Hepatic stellate cell (primary cell): ENCODE data around the gene TMSB4X.
"Not testable (repeated sequence)": the region's sequence is repeated elsewhere in the genome, so short reads cannot be mapped to it uniquely, and the experiment has no call there.

ENCODE experiments used
- DNase-seq: peaks from one replicate; pipeline ENCODE4 v3.0.0; 2011; ENCODE audit warnings: low spot score

TMSB4X gene

DNA sequence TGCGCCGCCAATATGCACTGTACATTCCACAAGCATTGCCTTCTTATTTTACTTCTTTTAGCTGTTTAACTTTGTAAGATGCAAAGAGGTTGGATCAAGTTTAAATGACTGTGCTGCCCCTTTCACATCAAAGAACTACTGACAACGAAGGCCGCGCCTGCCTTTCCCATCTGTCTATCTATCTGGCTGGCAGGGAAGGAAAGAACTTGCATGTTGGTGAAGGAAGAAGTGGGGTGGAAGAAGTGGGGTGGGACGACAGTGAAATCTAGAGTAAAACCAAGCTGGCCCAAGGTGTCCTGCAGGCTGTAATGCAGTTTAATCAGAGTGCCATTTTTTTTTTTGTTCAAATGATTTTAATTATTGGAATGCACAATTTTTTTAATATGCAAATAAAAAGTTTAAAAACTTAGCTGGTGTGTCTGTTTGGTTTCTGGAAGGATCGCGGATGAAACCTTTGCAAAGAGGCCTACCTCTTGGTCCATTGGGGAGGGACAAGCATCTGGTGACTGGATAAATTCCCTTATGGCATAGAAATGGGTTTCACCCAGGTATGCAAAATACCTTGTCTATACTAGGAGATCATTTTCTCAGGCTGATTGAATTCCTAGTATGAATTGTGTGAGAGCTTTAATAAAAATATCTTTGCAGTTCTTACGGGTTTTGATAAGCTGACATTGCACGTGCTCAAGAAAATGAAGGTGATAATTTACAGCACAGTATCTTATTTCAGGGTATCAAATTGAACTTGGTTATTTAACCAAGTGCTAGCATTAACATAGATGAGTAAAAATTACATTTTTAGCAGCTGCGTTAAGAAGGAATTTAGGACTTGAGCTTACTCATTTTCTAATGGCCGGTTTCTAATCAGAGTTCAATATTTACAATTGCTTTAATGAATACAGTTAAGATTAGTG is 2.2 kb downstream of the TMSB4X start:
- not testable (repeated sequence) for DNase-seq

DNA sequence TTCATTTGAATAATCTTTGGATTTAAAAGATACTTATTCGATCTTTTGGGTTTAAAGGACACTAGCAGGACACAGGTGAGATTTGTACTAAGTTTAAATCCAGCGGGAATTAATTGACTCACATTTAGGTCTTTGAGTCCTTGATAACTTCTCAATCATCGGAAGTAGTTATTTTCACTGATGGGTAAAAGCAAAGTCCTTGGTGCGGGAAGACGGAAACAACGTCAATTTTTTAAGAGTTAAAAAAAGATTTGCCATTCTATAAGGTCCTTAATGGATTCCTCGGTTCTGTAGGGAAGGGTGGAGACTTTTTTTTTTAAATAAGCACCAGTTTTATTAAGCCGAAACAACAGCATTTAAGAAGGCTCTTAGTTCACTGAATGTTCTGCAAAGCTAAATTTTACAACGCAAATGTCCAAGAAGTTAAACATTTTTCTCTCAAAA is 2.9 kb downstream of the TMSB4X start:
- no peak for DNase-seq

GRCh38 chrX:12978205-12979025 is 3.5 kb downstream of the TMSB4X start:
- no peak for DNase-seq

DNA sequence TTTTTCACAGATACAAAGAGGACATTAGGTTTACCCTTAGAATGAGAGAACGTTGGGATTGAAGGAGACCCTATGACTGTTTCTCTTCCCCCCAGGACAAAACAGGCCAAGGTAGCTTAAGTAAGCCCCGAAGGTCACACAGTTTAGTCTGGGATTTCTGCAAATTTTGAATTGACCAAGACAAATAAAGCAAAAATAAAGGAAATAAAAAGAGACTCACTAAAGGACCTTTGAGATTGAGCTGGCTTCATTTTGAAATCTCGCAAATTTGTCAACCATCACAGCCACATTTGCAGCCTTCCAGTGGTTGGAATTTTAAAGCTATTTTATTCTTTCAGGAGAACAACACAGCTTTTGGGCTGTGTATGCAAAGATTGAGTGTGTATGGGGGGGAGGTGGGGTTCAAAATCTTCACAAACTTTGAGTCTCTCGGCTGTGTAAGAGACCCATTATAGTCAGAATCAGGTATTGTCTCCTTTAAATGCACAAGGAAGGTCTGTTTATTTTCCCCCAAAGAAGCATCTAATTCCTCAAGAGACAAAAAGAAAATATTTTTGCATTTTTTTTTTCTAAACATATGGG is 4.2 kb downstream of the TMSB4X start:
- DNase-seq, result no peak

DNA sequence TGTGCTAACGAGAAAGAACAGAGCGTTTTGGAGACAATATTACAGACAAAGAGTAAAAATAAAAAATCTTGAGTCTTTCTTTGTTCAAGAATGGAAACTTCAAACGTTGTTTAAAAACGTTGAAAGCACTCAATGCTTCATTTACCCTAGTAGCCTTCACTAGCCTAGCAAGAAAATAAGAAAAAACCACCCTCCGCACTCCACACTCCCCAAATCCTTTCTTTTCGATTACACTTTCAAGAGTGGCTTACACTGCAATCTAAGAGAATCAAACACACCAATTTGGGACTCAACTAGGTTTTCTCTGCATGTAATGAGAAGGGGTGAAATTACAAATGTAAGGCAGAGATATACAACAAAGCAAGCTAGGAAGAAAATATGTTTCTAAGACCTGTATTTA is 4.7 kb downstream of the TMSB4X start:
- DNase-seq, result no peak

GRCh38 chrX:12980039-12980438 is 5.1 kb downstream of the TMSB4X start:
- DNase-seq, result not testable (repeated sequence)

DNA sequence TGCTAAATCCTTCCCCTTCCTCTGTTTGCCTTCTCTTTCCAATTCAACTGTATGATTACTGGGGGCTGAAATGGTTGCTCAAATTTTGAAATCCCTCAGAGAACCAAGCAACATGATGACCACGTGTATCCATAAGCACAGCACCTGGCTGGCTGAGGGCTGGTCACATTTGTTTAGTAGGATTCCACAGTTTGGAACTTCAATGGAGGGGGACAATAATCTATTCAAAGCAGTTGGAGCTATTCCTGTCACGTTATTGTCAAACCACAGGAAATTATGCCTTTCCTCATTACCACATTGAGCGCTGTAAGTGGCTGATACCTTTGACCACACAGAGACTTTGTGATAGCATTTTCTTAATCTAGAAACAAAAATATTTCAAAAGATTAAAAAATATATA is 7.0 kb downstream of the TMSB4X start:
- no peak for DNase-seq

- no peak for DNase-seq
Measured at GRCh38 chrX:12984603-12985319, 9.9 kb downstream of the TMSB4X start.

DNA sequence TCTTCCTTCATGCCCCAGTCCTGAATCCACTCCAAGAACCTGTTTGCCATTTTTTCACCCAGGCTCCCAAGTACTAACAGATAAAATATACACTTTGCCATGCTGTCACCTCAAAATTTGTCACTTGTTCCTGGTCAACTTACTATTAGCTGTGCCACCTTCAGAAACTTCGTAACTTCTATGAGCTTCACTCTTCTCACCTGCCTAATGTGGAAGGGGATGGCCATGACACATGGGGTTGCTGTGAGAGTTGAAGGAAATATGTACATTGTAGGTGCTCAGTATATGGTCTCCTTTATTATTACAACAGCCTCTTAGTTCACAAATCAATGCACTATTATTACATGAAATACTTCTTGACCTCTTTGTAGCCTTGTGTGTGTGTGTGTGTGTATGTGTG is 10.4 kb downstream of the TMSB4X start:
- DNase-seq, result no peak

DNA sequence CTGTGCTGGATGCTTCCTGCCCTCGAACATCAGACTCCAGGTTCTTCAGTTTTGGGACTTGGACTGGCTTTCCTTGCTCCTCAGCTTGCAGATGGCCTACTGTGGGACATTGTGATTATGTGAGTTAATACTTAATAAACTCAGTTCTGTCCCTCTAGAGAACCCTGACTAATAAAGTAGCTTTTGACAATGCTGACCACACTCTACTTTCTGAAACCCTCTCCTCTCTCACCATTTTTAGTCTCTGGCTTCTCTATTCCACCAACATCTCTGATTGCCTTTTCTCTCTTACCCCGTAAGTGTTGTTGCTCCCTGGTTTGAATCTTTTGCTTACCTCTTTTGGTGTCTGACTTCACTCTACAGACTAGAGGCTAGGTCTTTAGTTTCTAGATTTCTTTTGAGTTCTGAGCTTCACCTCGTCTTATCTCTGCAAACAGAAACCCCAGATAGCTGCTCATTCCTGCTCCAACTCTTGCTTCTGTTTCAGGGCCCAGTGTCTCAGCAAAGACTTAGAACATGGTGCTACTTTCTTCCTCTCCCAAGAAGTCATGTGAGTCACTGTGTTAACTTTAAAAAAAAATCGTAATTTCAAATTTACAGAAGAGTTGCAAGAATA is 11.4 kb downstream of the TMSB4X start:
- no peak for DNase-seq

GRCh38 chrX:12986886-12987285 is 12.0 kb downstream of the TMSB4X start:
- DNase-seq, result no peak

DNA sequence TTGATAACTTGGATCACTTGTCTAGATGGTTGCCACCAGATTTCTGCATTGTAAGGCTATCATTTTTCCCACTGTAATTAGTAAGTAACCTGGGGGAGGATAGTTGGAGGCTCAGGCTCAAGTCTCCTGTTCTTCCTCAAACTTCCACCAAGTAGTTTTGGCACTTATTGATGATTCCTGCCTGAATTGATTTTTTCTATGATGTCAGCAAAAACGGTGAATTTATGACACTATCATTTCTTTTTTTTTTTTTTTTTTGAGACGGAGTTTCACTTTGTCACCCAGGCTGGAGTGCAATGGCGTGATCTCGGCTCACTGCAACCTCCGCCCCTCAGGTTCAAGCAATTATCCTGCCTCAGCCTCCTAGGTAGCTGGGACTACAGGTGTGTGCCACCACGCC is 12.4 kb downstream of the TMSB4X start:
- no peak for DNase-seq

- DNase-seq, result no peak
Measured at GRCh38 chrX:12987900-12988594, 13.1 kb downstream of the TMSB4X start.

DNA sequence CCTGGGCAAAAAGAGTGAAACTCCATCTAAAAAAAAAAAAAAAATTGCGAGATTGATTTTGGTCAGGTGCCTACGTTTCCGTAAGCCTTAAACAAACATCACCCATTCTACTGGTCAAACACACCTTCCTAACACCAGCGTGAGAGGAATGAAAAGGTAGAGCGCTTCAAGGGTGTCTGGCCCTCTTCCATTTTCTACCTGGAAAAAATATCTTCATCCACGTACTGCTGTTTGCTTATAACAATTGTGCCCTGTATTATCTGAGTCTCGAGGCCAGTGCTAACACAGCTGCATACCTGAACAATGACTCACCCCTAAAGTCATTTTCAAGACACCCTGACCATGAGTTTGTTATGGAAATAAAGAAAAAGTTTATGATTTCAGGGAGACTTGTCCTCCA is 13.9 kb downstream of the TMSB4X start:
- DNase-seq, result no peak

GRCh38 chrX:12989461-12989860 is 14.6 kb downstream of the TMSB4X start:
- no peak for DNase-seq

- DNase-seq, result no peak
Measured at GRCh38 chrX:12991575-12991974, 16.7 kb downstream of the TMSB4X start.

- no peak for DNase-seq
Measured at GRCh38 chrX:12992544-12993118, 17.7 kb downstream of the TMSB4X start.

GRCh38 chrX:12993826-12994225 is 18.9 kb downstream of the TMSB4X start:
- DNase-seq, result no peak

- DNase-seq, result no peak
Measured at GRCh38 chrX:12994321-12994720, 19.4 kb downstream of the TMSB4X start.

DNA sequence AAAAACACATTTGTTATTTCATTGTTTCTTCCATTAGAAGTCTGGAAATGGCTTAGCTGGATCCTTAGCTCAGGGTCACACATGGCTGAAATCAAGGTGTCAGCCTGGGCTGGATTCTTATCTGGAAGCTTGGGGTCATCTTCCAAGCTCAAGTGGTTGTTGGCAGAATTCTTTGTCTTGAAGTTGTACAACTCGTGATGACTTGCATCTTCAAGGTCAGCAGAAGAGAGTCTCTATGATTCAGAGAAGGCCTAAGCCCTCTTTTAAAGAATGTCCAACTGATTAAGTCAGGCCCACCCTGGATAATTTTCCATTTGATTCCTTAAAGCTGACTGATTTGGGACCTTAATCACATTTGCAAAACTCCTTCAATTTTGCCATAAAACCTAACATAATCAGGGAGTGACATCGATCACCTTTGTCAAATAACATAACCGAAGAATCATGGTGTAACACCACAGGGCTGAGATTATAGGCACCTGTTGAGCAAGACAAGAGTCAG is 22.1 kb downstream of the TMSB4X start:
- DNase-seq, result no peak
